Mesodermal cell (in vitro differentiated cells): ENCODE measurements around the gene CENPT. TPM values are rescaled to one million over a fixed set of nuclear protein-coding genes. Genes with fewer than 3 reads are reported as not detected.

Source experiments
- H3K27ac ChIP-seq: 2 replicates; pipeline ENCODE4 v1.7.0; 2013; ENCODE audit warnings: mild to moderate bottlenecking, low read depth, low read length, moderate library complexity; ENCODE audit not compliant: severe bottlenecking
- H3K36me3 ChIP-seq: 2 replicates; pipeline ENCODE4 v1.7.1; 2013; ENCODE audit warnings: mild to moderate bottlenecking, low read length, moderate library complexity; ENCODE audit not compliant: control insufficient read depth, insufficient read depth
- H3K4me1 ChIP-seq: one replicate; pipeline ENCODE4 v1.7.1; 2013; ENCODE audit warnings: mild to moderate bottlenecking, low read length; ENCODE audit not compliant: insufficient read depth, control insufficient read depth, poor library complexity, severe bottlenecking
- H3K4me3 ChIP-seq: 2 replicates; pipeline ENCODE4 v1.7.0; 2013; ENCODE audit warnings: low read length, control low read depth, mild to moderate bottlenecking; ENCODE audit not compliant: insufficient read depth, poor library complexity, severe bottlenecking; ENCODE audit errors: extremely low read depth
- H3K9me3 ChIP-seq: 2 replicates; pipeline ENCODE4 v1.7.1; 2013; ENCODE audit warnings: mild to moderate bottlenecking, low read length, moderate library complexity; ENCODE audit not compliant: control insufficient read depth
- WGBS, 2 experiments: methylation state at CpG; one replicate each; pipeline ENCODE4 v1.1.5; 2013; ENCODE audit warnings: missing lambda C conversion rate in 2 of 2; ENCODE audit not compliant: insufficient coverage in 2 of 2; 5-methylcytosine and 5-hydroxymethylcytosine counted together
- polyA plus RNA-seq, 2 experiments: library from polyadenylated mRNA; stranded (reverse); fragments of 50-300 nt; gene quantifications; one replicate each; pipeline ENCODE4 v1.2.3, GENCODE V29; 2013

Gene CENPT, protein sequence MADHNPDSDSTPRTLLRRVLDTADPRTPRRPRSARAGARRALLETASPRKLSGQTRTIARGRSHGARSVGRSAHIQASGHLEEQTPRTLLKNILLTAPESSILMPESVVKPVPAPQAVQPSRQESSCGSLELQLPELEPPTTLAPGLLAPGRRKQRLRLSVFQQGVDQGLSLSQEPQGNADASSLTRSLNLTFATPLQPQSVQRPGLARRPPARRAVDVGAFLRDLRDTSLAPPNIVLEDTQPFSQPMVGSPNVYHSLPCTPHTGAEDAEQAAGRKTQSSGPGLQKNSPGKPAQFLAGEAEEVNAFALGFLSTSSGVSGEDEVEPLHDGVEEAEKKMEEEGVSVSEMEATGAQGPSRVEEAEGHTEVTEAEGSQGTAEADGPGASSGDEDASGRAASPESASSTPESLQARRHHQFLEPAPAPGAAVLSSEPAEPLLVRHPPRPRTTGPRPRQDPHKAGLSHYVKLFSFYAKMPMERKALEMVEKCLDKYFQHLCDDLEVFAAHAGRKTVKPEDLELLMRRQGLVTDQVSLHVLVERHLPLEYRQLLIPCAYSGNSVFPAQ
- 46.2 TPM for polyA plus RNA-seq (2013, experiment 1 of 2)
- 39.0 TPM for polyA plus RNA-seq (2013, experiment 2 of 2)

DNA sequence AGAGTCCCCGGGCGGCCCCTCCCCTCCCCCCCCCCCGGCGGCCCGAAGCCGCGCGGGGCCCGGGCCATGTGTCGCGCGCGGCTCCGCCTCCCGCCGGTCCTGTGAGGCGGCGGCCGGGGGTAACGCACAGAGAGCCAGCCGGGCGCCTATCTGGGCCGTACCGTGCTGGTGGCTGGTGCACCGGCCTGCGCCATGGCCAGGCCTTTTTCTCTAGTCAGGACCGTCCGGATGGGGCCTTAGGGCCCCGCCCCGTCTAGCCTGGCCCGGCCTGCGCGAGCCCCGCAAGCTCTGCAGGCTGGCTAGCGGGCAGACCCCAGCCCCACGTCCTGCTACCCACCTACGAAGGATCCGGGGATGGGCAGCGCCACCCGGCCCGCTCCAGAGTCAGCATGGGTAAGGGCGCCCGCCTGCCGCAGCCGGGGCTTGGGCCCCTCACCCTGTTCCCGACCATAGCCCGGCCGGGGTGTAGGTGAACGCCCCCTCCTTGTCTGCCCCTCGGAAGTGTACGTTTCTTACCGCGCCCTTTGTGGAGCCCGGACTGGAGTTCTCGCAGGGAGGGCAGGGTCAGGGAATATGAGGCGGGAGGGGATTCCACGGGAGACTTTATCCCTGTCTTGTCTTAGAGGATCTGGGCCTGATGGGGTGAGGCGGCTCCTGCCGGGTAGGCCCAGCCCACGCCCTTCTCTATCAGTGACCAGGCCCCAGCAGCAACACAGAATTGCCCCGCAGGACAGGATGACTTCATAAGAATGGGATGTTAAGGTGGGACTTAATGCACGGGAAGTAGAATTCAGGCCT lies at the start of gene CENPT:
Gene CENPT, minus strand, starts transcription at position 630 of the 798 bp plus-strand sequence. CDS start 13,834 bp downstream, outside the sequence.
- no peaks in the 10 kb centered on the region for H3K9me3 ChIP-seq
- peak within 1 kb of the TSS; percentile 93 for H3K27ac ChIP-seq
- peaks cover 27% of the 10 kb centered on the region for H3K4me1 ChIP-seq
- H3K36me3 ChIP-seq: peaks cover 38% of the 10 kb centered on the region
- H3K4me3 ChIP-seq: peak within 1 kb of the TSS; percentile 99
- WGBS, 2 experiments: 1% methylated on average over 36 to 57 of the region's 62 CpGs

DNA sequence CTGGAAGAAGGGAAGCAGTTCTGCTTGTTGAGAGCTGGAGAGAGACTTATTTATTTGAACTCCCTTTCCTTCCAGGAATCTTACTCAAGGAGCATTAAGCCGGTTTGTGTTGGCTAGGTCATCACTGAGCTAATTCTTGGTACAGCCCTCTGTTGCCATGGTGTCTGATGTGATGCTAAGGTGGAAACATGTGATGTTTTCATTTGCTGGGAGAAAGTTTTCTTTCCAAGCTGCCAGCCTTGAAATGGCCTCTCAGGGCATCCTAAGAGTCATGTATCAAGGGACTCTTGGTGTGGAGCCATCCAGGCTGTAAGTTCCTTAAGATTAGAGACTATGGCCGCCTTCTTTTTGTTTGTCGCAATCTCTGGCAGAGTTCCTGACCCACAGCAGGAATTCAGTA lies 49.7 kb upstream of the CENPT start:
- peaks cover 8% of the 10 kb centered on the region for H3K4me1 ChIP-seq
- H3K27ac ChIP-seq: no peak overlapping the region
- no peak overlapping the region for H3K4me3 ChIP-seq
- 94 to 100% methylated on average over 2 of the region's 3 CpGs for WGBS, 2 experiments
- H3K9me3 ChIP-seq: no peaks in the 10 kb centered on the region
- H3K36me3 ChIP-seq: peaks cover 8% of the 10 kb centered on the region

DNA sequence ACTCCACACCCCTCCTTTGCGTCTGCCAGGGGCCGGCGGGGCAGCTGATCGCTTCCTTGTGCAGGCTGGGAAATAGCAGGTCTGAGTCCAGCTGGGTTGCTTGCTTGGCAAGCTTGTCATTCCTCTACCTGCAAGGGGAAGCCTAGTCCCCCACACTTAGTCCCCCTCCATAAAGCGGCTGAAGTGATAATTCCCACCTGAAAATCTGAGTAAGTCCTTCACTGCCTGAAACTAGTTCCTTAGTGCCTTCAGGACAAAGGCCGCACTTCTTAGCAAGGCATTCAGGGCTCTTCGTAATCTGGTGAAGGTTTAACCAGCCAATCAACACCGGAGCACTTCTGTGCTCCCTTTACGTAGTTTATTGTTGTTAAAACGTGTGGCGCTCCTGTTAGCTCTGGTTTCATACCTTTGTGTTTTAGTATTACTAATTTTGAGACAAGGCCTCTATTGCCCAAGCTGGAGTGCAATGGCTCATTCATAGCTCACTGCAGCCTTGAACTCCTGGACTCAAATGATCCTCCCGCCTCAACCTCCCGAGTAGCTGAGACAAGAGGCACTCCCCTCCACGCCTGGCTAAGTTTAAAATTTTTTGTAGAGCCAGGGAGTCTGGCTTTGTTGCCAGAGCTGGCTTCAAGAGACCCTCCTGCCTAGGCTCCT lies 46.4 kb upstream of the CENPT start:
- Histone ChIP-seq H3K9me3 (no peaks in the 10 kb centered on the region), H3K4me3 (peak overlapping the region; percentile 93), H3K4me1 (peaks cover 6% of the 10 kb centered on the region), H3K27ac (peak overlapping the region; percentile 89), H3K36me3 (peaks cover 4% of the 10 kb centered on the region)
- WGBS, 2 experiments: 55 to 64% methylated on average over 8 to 9 of the region's 14 CpGs

DNA sequence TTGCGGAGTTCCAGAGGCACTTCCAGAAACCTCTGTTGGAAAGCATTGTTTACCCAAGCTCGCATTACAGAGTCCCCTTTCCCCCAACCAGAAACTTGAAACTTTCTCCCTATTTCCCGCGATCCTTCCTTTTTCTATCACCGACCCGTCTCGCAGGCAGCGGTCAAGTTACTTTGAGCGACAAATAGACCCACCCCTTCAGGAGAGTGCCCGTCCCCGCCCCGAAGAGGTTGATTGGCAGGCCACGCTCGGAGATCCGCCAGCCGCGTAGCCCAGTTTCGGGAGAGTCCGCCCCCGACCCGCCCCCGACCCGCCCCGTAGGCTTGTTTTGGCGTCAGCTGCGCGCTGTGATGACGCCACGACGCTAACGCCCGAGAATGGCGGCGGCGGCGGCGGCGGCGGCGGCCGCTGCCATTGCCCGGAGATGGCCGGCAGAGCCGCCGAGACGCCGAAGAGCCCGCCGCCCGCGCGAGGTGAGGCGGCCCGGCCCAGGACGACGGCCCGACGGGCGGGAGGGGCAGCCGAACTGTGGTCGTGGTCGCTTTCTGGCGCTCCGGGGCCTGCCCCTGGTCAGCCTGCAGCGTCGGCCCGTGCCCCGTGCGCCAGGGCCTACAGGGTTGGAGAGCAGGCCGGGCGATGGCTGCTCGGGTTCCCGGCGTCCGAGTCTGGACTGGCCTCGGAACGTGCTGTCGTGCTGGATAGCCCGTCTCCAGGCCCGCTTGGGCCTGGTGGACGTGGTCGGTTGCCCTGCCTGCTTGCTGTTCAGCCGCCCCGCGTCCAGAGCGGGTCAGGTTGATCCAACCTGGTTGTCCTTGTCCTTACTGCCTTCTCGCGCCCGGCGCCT lies 45.6 kb upstream of the CENPT start, which contains the start of gene PSKH1:
Gene PSKH1, plus strand, starts transcription at position 356 of the 844 bp plus-strand sequence. CDS start 15,496 bp downstream, outside the sequence.
- H3K27ac ChIP-seq: peak within 1 kb of the TSS; percentile 89
- peaks cover 6% of the 10 kb centered on the region for H3K4me1 ChIP-seq
- 0% methylated on average over 57 to 82 of the region's 90 CpGs for WGBS, 2 experiments
- H3K36me3 ChIP-seq: peaks cover 4% of the 10 kb centered on the region
- H3K9me3 ChIP-seq: no peaks in the 10 kb centered on the region
- H3K4me3 ChIP-seq: peak within 1 kb of the TSS; percentile 93

DNA sequence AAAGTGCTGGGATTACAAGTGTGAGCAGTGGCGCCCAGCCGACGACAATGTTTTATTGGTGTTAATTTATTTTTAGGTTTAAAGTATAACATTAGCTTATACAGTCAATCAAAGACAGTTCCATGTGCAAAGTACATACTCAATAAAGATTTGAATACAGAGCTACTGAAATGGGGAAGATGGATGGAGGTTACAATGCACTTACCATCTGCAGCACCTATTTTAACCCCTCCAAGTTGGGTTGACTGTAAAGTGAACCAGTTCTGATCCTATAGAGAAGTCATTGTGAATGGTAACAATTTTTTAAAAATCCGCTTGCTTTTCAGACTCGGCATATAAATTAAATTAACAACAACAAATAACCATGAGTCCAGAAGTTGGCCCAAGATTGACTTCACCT lies 44.9 kb upstream of the CENPT start:
- Histone ChIP-seq H3K4me1 (peaks cover 6% of the 10 kb centered on the region), H3K36me3 (peaks cover 4% of the 10 kb centered on the region), H3K27ac (no peak overlapping the region), H3K9me3 (no peaks in the 10 kb centered on the region), H3K4me3 (peak overlapping the region; percentile 93)
- WGBS, 2 experiments: 70% methylated on average over 2 of the region's 5 CpGs; no CpG with 5 or more reads in 1 of the 2 experiments

DNA sequence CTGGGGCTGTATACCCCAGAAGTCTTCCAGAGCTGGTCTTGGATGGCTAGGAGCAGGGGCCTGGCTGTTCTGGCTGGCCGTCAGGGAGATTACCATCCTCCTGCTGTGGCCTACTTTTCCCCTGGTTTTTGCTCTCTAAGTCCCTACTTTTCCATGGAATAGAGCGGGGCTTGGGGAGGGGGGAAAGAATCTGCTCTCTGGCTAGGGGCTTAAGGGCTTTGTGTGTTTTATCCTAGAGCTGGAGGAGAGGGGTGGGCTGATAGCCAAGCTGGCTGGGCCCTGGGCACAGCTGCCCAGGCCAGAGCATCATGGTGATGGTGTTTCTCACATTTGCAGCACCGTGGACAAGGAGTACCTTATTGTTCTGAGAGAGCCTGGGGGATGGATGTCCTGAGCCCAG lies 40.8 kb upstream of the CENPT start:
- Histone ChIP-seq H3K4me1 (peaks cover 9% of the 10 kb centered on the region), H3K36me3 (peaks cover 33% of the 10 kb centered on the region), H3K27ac (no peak overlapping the region), H3K4me3 (no peak overlapping the region), H3K9me3 (no peaks in the 10 kb centered on the region)
- 95% methylated on average over 3 of the region's 3 CpGs; no CpG with 5 or more reads in 1 of the 2 experiments for WGBS, 2 experiments

- no peak overlapping the region for H3K4me3 ChIP-seq
- 83 to 96% methylated on average over 4 of the region's 5 CpGs for WGBS, 2 experiments
- peaks cover 48% of the 10 kb centered on the region for H3K36me3 ChIP-seq
- H3K27ac ChIP-seq: no peak overlapping the region
- H3K9me3 ChIP-seq: no peaks in the 10 kb centered on the region
- peaks cover 9% of the 10 kb centered on the region for H3K4me1 ChIP-seq
These were observed 38.9 kb upstream of the CENPT start for GRCh38 chr16:67886387-67886786.

DNA sequence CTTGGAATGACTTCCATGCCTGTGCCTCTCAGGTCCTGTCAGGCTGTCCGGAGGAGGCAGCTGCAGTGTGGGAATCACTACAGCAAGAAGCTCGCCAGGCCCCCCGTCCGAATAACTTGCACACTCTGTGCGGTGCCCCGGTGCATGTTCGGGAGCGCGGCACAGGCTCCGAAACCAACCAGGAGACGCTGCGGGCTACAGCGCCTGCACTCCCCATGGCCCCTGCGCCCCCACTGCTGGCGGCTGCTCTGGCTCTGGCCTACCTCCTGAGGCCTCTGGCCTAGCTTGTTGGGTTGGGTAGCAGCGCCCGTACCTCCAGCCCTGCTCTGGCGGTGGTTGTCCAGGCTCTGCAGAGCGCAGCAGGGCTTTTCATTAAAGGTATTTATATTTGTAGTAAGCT lies 38.5 kb upstream of the CENPT start:
- Histone ChIP-seq H3K4me1 (peaks cover 9% of the 10 kb centered on the region), H3K9me3 (no peaks in the 10 kb centered on the region), H3K36me3 (peaks cover 52% of the 10 kb centered on the region), H3K27ac (no peak overlapping the region), H3K4me3 (no peak overlapping the region)
- 94 to 96% methylated on average over 16 to 17 of the region's 19 CpGs for WGBS, 2 experiments

- no peaks in the 10 kb centered on the region for H3K9me3 ChIP-seq
- 99% methylated on average over 10 to 11 of the region's 12 CpGs for WGBS, 2 experiments
- H3K36me3 ChIP-seq: peaks cover 56% of the 10 kb centered on the region
- H3K4me3 ChIP-seq: no peak overlapping the region
- H3K27ac ChIP-seq: no peak overlapping the region
- H3K4me1 ChIP-seq: peaks cover 9% of the 10 kb centered on the region
These were observed 38.1 kb upstream of the CENPT start for GRCh38 chr16:67885545-67885944.
